Fibroblast of gingiva (primary cell): Measurements from ENCODE around the gene CHST14.

Experiments used
- DNase-seq: peaks from one replicate; pipeline ENCODE4 v3.0.0-alpha.2; 2011; ENCODE audit warnings: low read depth

The CHST14 gene

DNA sequence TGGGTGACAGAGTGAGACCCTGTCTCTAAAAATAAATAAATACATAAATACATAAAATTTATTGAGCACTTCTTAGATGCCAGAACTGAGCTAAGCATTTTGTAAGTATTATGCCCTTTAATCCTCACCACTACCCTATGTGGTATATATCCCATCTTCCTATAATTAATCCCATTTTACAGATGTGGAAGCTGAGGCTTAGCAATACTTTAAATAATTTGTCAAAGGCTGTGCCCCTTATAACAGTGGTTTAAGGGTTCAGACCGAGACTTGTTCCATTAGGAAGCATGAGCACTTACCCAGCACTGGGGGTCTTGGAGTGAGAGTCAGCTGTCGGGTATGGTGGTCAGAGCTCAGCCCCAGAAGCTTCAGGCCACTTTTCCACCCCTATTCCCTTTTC is 7.5 kb upstream of the CHST14 start:
- DNase-seq = no peak

DNA sequence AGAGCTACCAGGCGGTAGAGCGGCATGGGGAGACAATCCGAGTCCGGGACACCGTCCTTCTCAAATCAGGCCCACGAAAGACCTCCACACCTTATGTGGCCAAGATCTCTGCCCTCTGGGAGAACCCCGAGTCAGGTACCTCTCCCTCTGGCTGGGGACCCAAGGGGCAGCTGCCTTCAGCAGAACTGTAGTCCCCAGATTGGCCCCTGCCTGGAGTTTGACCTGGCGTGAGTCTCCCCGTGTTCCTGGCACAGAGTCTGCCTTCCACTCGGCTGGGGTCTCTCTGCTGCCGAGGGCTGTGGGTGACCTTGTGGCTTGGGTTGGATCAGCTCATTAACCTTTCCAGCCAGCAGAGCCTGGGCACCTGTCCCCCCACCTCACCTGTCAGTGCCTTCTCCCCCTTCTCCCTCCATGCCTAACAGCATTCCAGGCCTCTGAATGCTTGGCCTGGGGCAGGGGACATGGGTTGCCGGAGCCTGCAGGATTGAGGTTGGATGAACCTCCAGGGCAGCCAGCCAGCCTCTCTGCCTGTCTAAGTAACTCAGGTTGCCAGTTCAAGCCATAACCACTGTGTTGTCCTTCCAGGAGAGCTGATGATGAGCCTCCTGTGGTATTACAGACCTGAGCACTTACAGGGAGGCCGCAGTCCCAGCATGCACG is 6.8 kb upstream of the CHST14 start:
- no peak for DNase-seq

DNA sequence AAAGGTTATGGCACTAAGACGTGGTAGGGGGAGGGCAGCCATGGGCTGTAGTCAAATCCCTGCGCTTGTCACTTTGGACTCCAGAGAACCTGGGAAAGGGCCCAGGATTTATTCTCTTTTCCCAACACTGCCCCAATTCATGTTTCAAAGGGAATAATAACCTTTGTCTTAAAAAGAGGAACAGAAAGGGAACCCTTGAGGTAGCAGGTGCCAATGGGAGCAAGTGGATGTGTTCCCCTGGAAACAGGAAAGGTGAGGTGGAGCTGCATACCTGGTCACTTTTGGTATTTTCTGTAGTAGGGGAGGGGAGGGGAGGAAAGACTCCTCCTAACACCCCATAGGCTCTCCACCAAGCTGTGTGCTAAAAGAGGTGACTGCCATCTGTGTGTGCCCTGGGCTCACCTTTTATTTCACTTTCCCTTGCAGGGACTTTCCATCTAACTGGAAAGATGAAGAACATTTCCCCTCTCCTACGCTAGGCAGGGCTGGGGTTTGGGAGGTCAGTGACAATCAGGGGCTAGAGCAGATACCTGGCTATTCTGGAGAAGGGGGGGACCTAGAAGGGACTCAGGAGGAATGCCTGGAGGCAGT is 6.1 kb upstream of the CHST14 start:
- DNase-seq = no peak

DNA sequence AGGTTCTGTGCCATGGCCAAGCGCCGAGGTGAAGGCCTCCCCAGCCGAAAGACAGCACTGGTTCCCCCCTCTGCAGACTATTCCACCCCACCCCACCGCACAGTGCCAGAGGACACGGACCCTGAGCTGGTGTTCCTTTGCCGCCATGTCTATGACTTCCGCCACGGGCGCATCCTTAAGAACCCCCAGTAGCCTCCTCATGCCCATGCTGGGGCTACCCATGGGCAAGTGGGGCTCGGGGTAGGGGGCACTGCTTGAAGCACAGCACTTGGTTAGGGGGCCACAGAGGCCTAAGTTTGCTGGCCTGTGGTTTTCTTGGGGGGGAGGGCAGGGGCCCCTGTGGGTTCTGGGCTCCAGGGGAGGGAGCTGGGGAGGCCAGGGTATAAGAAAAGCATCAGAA is 4.8 kb upstream of the CHST14 start:
- DNase-seq = no peak

DNA sequence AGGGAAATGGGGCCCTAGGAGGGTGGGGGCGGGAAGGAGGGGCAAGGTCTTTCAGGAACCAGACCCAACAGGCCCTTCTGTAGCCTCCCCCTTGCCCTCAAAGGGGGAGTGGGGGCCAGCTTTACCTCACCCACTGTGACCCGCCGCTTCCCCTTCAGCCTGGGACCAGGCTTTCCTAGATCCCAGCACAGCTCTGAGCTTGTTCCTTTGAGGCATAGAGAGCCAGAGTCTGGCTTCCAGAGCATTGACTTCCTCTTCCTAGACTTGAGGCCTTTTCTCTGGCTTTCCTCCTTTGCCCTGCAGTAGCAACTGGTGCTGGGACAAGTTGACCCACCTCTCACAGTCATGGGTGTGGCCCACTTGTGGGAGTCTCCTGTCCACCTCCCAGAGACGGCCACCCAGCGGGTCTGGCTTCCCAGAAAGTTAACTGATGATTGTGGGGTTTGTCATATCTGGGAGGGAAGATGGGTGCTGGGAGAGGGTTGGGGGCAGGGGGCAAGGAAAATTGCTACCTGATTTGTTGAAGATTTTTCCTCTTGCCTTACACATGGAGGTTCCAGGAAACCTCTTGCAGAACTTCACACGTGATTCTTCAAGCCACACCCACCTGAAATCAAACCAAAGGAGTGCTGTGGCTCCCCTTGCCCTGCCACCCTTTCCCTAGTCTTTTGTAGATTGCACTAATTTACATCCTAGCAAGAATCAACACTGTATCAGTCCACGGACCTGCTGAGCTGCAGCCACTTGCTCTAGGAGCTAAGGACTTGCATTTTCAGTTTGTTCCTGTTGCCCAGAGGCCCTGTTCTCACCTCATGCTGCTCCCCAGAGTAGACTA is 4.1 kb upstream of the CHST14 start:
- no peak for DNase-seq

DNA sequence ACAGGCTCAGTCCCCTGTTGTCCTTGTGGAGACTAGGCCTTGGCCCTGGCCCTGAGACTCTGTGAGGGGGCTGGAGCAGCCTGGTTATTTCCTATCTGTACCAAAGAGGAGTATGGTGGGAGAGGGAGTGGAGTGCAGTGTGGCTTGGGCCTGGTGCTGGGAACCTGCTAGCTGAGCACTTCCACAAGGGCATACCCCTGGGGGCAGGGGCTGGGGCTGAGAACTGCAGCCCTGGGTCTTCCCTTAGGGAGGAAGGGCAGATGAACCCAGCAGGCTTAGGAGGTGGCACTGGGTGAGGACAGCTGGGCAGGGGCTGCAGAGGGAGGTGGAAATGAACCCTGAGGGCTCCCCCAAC is 3.5 kb upstream of the CHST14 start:
- no peak for DNase-seq

DNA sequence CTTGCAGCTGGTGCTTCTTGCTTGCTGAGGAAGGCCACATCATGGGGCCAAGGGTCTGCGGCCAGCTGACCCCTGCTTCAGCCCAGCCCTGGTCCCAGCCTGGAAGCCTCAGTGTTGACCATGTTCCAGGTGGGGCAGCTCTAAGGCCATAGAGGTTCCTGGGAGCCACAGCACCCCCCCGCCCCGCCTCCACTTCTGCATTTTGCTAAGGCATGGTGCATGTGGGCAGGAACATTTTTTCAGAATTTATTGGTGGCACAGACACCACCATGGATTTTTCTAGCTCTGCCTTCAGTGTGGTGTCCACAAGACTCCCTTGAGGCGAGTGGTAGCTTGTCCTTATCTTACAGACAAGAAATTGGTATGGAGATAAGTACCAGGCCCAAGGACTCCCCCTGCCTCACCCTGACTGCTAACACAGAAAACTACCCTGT is 1.9 kb upstream of the CHST14 start:
- no peak for DNase-seq

DNA sequence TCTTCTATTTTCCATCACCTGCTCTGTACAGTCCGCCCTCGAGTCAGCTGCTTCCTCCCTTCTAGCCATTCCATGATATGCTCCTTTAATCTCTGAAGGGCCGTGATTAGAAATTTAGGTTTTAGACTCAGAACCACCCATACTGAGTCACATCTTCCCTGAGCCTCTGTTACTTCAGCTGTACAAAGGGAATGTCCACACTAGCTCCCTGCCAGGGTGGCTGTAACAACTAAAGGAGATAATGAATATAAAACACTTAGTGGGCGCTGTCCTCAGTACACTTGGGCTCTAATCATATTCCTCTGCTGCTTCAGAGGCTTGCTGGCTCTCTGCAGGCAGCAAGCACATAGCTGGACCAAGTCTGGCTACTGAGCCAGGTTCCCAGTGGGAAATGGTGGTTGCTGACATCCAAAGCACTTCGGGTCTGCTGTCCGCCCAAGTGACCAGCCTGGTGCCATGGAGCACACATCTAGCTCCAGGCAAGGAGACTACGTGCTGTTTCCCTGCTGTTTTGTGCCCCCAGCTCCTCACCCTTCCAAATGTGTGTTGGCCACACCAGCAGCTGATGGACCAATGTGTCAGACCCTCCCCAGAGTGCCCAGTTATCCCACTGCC is 901 bp upstream of the CHST14 start:
- no peak for DNase-seq

DNA sequence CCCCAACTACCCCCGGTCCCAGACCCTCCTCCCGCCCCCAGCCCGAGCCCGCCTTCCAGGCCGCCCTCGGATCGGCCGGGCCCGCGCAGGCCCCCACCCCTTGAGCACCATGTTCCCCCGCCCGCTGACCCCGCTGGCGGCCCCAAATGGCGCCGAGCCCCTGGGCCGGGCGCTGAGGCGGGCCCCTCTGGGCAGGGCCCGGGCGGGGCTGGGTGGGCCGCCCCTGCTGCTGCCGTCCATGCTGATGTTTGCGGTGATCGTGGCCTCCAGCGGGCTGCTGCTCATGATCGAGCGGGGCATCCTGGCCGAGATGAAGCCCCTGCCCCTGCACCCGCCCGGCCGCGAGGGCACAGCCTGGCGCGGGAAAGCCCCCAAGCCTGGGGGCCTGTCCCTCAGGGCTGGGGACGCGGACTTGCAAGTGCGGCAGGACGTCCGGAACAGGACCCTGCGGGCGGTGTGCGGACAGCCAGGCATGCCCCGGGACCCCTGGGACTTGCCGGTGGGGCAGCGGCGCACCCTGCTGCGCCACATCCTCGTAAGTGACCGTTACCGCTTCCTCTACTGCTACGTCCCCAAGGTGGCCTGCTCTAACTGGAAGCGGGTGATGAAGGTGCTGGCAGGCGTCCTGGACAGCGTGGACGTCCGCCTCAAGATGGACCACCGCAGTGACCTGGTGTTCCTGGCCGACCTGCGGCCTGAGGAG is 472 bp downstream of the CHST14 start:
- DNase-seq = peak; percentile 14

DNA sequence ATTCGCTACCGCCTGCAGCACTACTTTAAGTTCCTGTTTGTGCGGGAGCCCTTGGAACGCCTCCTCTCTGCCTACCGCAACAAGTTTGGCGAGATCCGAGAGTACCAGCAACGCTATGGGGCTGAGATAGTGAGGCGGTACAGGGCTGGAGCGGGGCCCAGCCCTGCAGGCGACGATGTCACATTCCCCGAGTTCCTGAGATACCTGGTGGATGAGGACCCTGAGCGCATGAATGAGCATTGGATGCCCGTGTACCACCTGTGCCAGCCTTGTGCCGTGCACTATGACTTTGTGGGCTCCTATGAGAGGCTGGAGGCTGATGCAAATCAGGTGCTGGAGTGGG is 995 bp downstream of the CHST14 start:
- no peak for DNase-seq

DNA sequence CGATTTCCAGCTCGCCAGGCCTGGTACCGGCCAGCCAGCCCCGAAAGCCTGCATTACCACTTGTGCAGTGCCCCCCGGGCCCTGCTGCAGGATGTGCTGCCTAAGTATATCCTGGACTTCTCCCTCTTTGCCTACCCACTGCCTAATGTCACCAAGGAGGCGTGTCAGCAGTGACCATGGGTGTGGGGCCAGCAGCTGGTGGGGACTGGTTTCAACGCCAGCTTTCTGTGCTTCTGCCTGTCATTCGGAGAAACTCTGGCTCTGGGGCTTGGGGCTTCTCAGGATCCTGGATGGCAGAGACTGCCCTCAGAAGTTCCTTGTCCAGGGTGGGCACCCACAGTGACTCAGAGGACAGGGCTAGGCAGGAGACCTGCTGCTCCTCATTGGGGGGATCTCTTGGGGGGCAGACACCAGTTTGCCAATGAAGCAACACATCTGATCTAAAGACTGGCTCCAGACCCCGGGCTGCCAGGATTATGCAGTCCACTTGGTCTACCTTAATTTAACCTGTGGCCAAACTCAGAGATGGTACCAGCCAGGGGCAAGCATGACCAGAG is 1.5 kb downstream of the CHST14 start:
- no peak for DNase-seq

DNA sequence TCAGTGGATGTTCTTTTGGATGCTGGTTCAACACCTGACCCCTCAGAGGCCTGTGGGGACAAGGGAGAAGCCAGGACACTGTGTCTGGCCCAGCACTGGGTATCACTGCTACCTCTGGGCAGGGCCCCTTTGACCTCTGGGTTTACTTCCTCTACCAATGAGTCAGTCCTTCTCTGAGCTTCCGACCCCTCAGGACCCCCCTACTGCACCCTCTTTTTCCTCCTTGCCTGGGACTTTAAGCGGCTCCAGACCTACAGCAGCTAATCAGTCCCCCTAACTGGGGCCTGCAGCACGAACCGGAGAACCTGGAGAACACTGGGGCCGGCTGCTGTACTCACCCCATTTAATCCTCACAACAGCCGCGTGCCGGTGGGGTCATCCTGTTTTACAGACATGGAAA is 3.8 kb downstream of the CHST14 start:
- no peak for DNase-seq

DNA sequence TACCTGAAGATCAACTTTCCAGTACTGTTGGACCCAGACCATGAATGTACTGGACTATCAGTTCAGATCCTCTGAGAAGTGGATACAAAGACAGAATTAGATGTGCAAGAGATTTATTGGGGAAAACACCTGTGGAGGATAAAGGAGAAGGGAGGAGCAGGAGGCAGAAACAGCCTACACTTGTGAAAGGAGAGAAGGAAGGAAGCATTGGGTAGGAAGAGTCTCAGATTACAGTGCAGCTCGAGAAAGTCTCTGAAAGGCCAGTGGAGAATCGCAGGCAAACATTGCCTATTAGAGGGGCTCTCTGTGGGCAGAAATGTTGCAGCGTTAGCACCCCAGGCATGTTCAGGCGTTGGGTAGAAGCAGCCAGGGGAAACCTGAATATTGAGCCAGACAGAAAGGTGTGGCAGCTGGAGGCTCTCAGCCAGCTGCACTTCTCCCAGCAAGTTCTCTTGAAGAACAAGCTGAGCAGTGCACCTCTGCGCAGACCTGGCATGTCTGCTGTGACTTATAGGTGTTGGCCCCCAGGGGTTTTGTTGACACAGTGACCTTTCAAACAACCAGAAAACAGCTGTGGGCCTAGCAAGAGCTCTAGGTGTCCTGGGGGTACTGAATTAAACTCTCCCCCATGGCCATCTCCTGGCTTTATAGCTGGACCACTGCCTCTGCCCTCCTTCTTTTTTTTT is 7.0 kb downstream of the CHST14 start:
- no peak for DNase-seq

DNA sequence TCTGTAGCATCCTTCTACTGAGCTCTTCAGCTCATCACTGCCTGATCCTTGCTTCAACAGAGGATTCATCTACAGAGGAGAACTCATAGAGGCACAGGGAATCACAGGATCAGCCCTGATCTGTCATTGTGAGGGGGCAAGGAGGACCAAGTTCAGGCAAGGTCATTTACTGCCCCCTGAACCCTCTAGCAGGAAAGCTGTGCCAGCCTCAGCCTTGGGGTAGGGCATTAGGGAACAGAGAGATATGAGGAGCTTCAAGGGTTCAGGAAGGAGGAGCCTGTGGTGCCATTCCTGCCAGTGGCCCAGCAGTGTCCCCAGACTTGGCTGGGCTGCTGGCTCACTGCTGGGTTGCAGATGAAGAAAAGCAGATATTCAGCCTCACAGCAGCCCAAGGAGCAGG is 8.2 kb downstream of the CHST14 start:
- DNase-seq = no peak

DNA sequence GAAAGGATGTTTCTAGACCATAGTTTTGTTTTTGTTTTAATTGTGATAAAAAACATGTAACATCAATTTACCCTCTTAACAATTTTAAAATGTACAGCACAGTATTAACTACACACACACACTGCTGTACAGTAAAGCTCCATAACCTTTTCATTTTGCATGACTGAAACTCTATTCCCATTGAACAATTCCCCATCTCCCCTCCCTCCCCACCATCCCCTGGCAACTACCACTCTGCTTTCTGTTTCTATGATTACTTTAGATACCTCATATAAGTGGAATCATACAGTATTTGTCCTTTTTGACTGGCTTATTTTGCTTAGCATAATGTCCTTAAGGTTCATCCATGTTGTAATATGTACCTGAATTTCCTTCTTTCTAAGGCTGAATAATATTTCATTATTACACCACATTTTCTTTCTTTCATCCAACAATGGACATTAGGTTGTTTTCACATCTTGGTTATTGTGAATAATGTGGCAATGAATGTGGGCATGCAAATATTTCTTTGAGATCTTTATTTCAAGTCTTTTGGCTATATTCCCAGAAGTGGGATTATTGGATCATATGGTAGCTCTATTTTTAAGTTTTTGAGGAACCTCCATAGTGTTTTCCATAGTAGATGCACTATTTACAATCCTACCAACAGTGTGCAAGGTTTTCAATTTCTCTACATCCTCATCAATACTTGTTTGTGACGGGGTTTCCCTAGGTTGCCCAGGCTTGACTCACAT is 10.7 kb downstream of the CHST14 start:
- no peak for DNase-seq

DNA sequence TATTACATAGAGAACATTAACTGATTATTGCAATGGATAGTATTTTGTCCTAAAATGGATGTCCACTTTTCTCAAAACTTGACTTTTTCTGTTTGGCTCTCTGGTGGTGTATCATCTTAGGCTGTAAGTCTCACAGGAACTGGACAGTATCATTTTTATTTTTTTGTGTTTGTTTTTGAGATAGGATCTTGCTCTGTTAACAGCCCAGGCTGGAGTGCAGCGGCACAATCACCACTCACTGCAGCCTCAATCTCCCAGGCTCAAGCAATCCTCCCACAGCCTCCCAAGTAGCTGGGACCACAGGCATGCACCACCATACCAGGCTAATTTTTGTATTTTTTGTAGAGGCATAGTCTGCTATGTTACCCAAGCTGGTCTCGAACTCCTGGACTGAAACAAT is 13.1 kb downstream of the CHST14 start:
- no peak for DNase-seq

DNA sequence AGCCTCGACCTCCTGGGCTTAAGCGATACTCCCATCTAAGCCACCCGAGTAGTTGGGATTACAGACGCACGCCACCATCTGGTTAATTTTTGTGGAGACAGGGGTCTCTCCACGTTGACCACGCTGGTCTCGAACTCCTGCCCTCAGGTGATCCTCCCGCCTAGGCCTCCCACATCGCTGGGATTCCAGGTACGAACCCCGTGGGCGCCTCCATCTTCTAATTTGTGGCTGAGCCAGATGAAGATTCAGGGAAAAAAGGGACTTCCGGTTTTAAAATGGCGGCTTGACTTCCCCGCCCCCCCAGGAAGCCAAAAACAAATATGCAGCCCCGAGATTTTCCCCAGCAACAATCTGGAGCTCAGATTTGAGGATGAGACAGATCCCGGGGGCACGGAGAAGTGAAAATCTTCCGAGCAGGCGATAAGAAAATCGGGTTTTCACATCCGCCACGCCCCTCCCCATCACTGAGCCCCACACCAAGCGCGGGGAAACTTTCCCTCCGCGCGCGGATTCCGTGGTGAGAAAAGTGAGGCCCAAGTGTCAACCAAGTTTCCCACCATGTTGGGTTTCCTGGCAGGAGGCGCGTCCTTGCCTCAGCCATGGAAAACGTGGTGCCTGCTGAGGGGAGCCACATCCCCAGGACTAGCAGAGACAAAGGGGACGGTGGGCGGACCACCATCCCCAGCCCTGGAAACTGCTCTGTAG is 15.4 kb downstream of the CHST14 start:
- no peak for DNase-seq

DNA sequence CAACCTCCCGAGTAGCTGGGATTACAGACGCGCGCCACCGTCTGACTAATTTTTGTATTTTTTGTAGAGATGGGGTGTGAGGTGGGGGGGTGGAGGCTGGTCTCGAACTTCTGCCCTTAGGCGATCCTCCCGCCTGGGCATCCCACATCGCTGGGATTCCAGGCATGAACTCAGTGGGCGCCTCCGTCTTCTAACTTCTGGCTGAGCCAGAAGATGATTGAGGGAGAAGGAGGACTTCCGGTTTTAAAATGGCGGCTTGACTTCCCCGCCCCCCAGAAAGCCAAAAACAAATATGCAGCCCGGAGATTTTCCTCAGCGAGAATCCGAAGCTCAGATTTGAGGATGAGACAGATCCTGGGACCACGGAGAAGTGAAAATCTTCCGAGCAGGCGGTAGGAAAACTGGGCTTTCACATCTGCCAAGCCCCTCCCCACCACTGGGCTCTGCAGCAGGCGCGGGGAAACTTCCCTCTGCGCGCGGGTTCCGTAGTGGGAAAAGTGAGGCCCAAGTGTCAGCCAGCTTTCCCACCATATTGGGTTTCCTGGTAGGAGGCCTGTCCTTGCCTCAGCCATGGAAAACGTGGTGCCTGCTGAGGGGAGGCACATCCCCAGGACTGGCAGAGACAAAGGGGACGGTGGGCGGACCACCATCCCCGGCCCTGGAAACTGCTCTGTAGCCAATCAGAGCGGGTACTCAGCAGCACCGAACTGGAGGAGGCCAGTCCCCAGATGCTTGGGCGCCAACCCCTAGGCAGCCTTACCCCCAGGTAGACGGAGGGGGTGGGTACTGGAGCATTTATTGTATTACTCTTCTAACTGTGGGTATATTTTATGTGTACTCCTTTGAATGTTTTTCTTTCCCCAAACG is 17.3 kb downstream of the CHST14 start:
- no peak for DNase-seq
